Duodenal mucosa (tissue), 2 donors: ENCODE measurements around the gene SYT1.

Experiments
- H3K27ac ChIP-seq: one replicate; pipeline ENCODE4 v1.7.0; 2013; ENCODE audit warnings: low read depth, low read length
- H3K27me3 ChIP-seq, 2 donors: one replicate each; pipeline ENCODE4 v1.7.0; 2013; ENCODE audit warnings: low read length in 2 of 2, control low read depth in 1 of 2; ENCODE audit not compliant: insufficient read depth in 2 of 2, control insufficient read depth in 1 of 2
- H3K36me3 ChIP-seq, 2 donors: one replicate each; pipeline ENCODE4 v1.7.0; 2013; ENCODE audit warnings: low read length in 2 of 2, control low read depth in 1 of 2; ENCODE audit not compliant: insufficient read depth in 2 of 2, control insufficient read depth in 1 of 2
- H3K4me1 ChIP-seq, 2 donors: one replicate each; pipeline ENCODE4 v1.7.0; 2013; ENCODE audit warnings: low read length in 2 of 2, control low read depth in 1 of 2; ENCODE audit not compliant: insufficient read depth in 2 of 2, control insufficient read depth in 1 of 2
- H3K4me3 ChIP-seq, 2 donors: one replicate each; pipeline ENCODE4 v1.7.0; 2013; ENCODE audit warnings: low read length in 2 of 2, low read depth in 1 of 2
- H3K9ac ChIP-seq, 2 donors: one replicate each; pipeline ENCODE4 v1.7.0; 2013; ENCODE audit warnings: low read length in 2 of 2, low read depth in 1 of 2
- H3K9me3 ChIP-seq, 2 donors: one replicate each; pipeline ENCODE4 v1.7.0; 2013; ENCODE audit warnings: low read length in 2 of 2, control low read depth in 1 of 2; ENCODE audit not compliant: control insufficient read depth in 1 of 2

Gene SYT1

GRCh38 chr12:79337662-79338290 is 473.2 kb downstream of the SYT1 start:
- Histone ChIP-seq H3K9ac (no peak overlapping the region), H3K9me3 (no peaks in the 10 kb centered on the region), H3K36me3 (no peaks in the 10 kb centered on the region), H3K4me1 (no peaks in the 10 kb centered on the region), H3K27me3 (no peaks in the 10 kb centered on the region), H3K4me3 (no peak overlapping the region), H3K27ac (no peak overlapping the region)

DNA sequence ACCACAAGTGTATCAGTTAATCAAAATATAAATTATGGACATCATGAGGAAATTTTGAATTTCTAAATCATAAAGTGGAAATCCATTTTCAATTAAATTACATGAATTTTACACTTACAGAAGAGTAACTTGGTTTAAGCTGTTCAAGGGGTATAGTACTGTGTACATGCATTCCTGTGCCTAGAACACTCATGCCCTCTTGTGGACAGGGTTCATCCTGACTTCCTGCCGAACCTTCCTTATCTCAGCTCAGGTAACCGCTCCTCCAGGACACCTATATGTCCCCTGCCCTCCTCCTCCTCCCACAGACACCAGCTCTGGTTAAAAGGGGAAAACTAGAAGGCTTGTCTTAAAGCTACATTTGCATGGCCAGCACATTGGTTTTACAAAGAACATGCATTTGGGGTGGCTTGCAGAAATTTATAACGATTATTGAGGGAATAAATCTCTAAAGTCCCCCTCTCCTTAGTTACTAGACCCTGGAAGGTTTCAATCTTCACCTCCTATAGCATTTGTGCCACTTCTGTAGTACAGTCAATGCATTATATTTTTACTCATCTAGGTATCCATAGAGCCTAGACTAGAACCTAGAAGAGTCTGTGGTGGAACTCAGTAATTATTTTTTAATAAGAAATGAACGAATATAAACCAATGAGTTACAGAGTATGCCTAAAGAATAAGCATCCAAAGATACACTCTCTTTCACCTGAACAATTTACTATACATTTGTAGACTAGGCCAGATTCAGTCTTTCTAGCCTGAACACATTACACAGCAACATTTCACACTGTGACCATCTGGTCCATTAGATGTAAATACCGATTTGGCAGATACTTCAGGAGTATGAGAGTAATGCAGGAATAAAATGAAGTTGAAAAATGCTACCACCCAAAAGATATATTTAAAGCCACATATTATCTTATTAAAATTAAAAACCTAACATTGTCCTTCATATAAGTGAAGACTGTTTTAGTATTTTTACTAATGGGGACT is 480.6 kb downstream of the SYT1 start:
- H3K9ac ChIP-seq: no peak overlapping the region
- no peaks in the 10 kb centered on the region for H3K36me3 ChIP-seq
- no peak overlapping the region for H3K27ac ChIP-seq
- H3K4me3 ChIP-seq: no peak overlapping the region
- no peaks in the 10 kb centered on the region for H3K27me3 ChIP-seq
- no peaks in the 10 kb centered on the region for H3K4me1 ChIP-seq
- no peaks in the 10 kb centered on the region for H3K9me3 ChIP-seq

DNA sequence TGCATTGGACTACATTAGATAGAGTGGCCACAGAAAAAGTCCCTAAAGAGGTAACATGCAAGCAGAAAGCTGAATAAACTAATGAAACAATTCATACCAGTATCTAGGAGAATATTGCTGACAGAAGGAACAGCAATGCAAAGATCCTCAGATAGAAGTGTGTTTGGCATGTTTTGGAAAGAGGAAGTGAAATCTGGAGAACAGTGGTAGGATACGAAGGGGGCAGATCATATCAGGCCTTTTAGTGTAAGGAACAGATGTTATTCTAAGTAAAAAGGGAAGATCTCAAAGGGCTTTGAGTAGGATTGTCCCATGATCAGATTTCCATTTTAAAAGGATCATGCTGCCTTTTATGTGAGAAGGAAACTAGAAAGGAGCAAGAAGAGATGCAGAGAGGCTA is 483.3 kb downstream of the SYT1 start:
- Histone ChIP-seq H3K9me3 (no peaks in the 10 kb centered on the region), H3K27ac (no peak overlapping the region), H3K27me3 (no peaks in the 10 kb centered on the region), H3K9ac (no peak overlapping the region), H3K4me3 (no peak overlapping the region), H3K36me3 (no peaks in the 10 kb centered on the region), H3K4me1 (no peaks in the 10 kb centered on the region)

GRCh38 chr12:79351251-79351650 is 486.7 kb downstream of the SYT1 start:
- Histone ChIP-seq H3K4me3 (no peak overlapping the region), H3K27ac (no peak overlapping the region), H3K4me1 (no peaks in the 10 kb centered on the region), H3K27me3 (no peaks in the 10 kb centered on the region), H3K9ac (no peak overlapping the region), H3K9me3 (no peaks in the 10 kb centered on the region), H3K36me3 (no peaks in the 10 kb centered on the region)

- Histone ChIP-seq H3K27me3 (no peaks in the 10 kb centered on the region), H3K9ac (no peak overlapping the region)
These were observed 491.6 kb downstream of the SYT1 start for GRCh38 chr12:79356216-79356615.

DNA sequence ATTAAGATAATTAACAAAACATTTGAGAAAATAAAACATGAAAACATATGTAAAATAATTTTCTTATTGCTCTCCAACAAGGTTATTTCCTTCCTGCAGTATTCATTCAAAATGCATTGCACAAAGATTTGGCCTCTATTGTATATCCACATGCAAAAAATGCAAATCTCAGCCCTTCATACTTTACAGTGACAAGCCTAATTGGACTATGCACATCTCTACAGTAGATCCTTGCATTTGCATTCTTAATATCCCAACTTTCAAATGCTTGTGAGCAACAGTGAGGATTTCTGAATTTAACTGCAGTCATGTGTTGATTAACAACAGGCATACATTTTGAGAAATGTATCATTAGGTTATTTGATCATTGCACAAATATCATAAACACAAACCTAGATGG is 492.5 kb downstream of the SYT1 start:
- no peak overlapping the region for H3K4me3 ChIP-seq
- no peak overlapping the region for H3K9ac ChIP-seq
- no peak overlapping the region for H3K27ac ChIP-seq

More at GRCh38 chr12:79356216-79356615, 491.6 kb downstream of the SYT1 start:
- Histone ChIP-seq H3K9me3 (peaks cover 0 to 2% of the 10 kb centered on the region in 2 donors), H3K27ac (no peak overlapping the region), H3K4me1 (no peaks in the 10 kb centered on the region), H3K36me3 (no peaks in the 10 kb centered on the region), H3K4me3 (no peak overlapping the region)

GRCh38 chr12:79358716-79359300 is 494.2 kb downstream of the SYT1 start:
- Histone ChIP-seq H3K27ac (no peak overlapping the region), H3K4me3 (no peak overlapping the region), H3K9ac (no peak overlapping the region), H3K27me3 (no peaks in the 10 kb centered on the region), H3K9me3 (peaks cover 0 to 2% of the 10 kb centered on the region in 2 donors), H3K36me3 (no peaks in the 10 kb centered on the region), H3K4me1 (no peaks in the 10 kb centered on the region)

More for the DNA sequence above, 492.5 kb downstream of the SYT1 start:
- Histone ChIP-seq H3K27me3 (no peaks in the 10 kb centered on the region), H3K4me1 (no peaks in the 10 kb centered on the region), H3K36me3 (no peaks in the 10 kb centered on the region), H3K9me3 (peaks cover 0 to 2% of the 10 kb centered on the region in 2 donors)

- Histone ChIP-seq H3K9ac (no peak overlapping the region), H3K27ac (no peak overlapping the region), H3K4me3 (no peak overlapping the region), H3K4me1 (no peaks in the 10 kb centered on the region), H3K27me3 (no peaks in the 10 kb centered on the region), H3K36me3 (no peaks in the 10 kb centered on the region), H3K9me3 (peaks cover 0 to 2% of the 10 kb centered on the region in 2 donors)
These were observed 495.7 kb downstream of the SYT1 start for GRCh38 chr12:79360286-79360685.

- no peaks in the 10 kb centered on the region for H3K4me1 ChIP-seq
- H3K4me3 ChIP-seq: no peak overlapping the region
- H3K36me3 ChIP-seq: no peaks in the 10 kb centered on the region
- H3K27ac ChIP-seq: no peak overlapping the region
- no peaks in the 10 kb centered on the region for H3K27me3 ChIP-seq
- H3K9ac ChIP-seq: no peak overlapping the region
- H3K9me3 ChIP-seq: peaks cover 0 to 2% of the 10 kb centered on the region in 2 donors
These were observed 496.4 kb downstream of the SYT1 start for GRCh38 chr12:79360936-79361335.

GRCh38 chr12:79364197-79364596 is 499.6 kb downstream of the SYT1 start:
- Histone ChIP-seq H3K27ac (no peak overlapping the region), H3K27me3 (no peaks in the 10 kb centered on the region), H3K4me1 (no peaks in the 10 kb centered on the region), H3K9me3 (peaks cover 0 to under 1% of the 10 kb centered on the region in 2 donors), H3K9ac (no peak overlapping the region), H3K4me3 (no peak overlapping the region), H3K36me3 (no peaks in the 10 kb centered on the region)
